RWPE2 (cell line): ENCODE results near the gene SV2B.

Experiments used
- ATAC-seq: fragments of 200-7000 bp; cut with Tn5 transposase; 3 replicates; pipeline ENCODE4 v1.9.1; 2021; ENCODE audit warnings: low read depth
- DNase-seq: peaks from one replicate; pipeline ENCODE4 v3.0.0-alpha.2; 2020; ENCODE audit warnings: low spot score
- H3K27ac ChIP-seq: fragments of 450-650 bp; 2 replicates; pipeline ENCODE4 v1.5.1; 2017; ENCODE audit warnings: mild to moderate bottlenecking; ENCODE audit not compliant: poor library complexity, severe bottlenecking
- H3K27me3 ChIP-seq: fragments of 250-450 bp; sonication (Bioruptor Pico); 2 replicates; pipeline ENCODE4 v1.5.1; 2021; ENCODE audit warnings: mild to moderate bottlenecking, moderate library complexity; ENCODE audit not compliant: insufficient read depth, poor library complexity, severe bottlenecking
- H3K36me3 ChIP-seq: fragments of 250-450 bp; sonication (Bioruptor Pico); 2 replicates; pipeline ENCODE4 v1.5.1; 2020; ENCODE audit warnings: low read depth, mild to moderate bottlenecking, moderate library complexity
- H3K4me1 ChIP-seq: fragments of 250-450 bp; sonication (Bioruptor Pico); 2 replicates; pipeline ENCODE4 v1.5.1; 2021; ENCODE audit warnings: mild to moderate bottlenecking, moderate library complexity; ENCODE audit not compliant: insufficient read depth, poor library complexity, severe bottlenecking
- H3K4me3 ChIP-seq: fragments of 250-450 bp; sonication (Bioruptor Pico); 2 replicates; pipeline ENCODE4 v1.5.1; 2021; ENCODE audit warnings: mild to moderate bottlenecking, moderate library complexity; ENCODE audit not compliant: severe bottlenecking
- H3K9me3 ChIP-seq: fragments of 250-450 bp; sonication (Bioruptor Pico); 2 replicates; pipeline ENCODE4 v1.5.1; 2021; ENCODE audit warnings: mild to moderate bottlenecking, moderate library complexity; ENCODE audit not compliant: severe bottlenecking
- CTCF ChIP-seq: fragments of 450-650 bp; IDR thresholded peaks from one replicate; pipeline ENCODE4 v1.5.1; 2017; ENCODE audit warnings: mild to moderate bottlenecking, moderate library complexity; ENCODE audit not compliant: poor library complexity, severe bottlenecking

The SV2B gene

GRCh38 chr15:91228890-91229289 is 128.8 kb downstream of the SV2B start:
- no peak for ATAC-seq
- TF ChIP-seq CTCF = no peak

GRCh38 chr15:91231703-91232102 is 131.6 kb downstream of the SV2B start:
- no peak for ATAC-seq
- peaks cover 30% of the 10 kb centered on the region for H3K27me3 ChIP-seq
- no peaks in the 10 kb centered on the region for H3K9me3 ChIP-seq
- no peak for DNase-seq
- no peak overlapping the region for H3K4me3 ChIP-seq
- no peaks in the 10 kb centered on the region for H3K4me1 ChIP-seq
- no peak for TF ChIP-seq CTCF
- no peak overlapping the region for H3K27ac ChIP-seq
- no peaks in the 10 kb centered on the region for H3K36me3 ChIP-seq

More at GRCh38 chr15:91228890-91229289, 128.8 kb downstream of the SV2B start:
- no peaks in the 10 kb centered on the region for H3K9me3 ChIP-seq
- H3K4me1 ChIP-seq = no peaks in the 10 kb centered on the region
- DNase-seq = no peak
- no peak overlapping the region for H3K4me3 ChIP-seq
- H3K27me3 ChIP-seq = peaks cover 19% of the 10 kb centered on the region
- no peak overlapping the region for H3K27ac ChIP-seq
- H3K36me3 ChIP-seq = no peaks in the 10 kb centered on the region

- no peak overlapping the region for H3K27ac ChIP-seq
- H3K4me3 ChIP-seq = no peak overlapping the region
- no peaks in the 10 kb centered on the region for H3K9me3 ChIP-seq
- TF ChIP-seq CTCF = no peak
- peaks cover 27% of the 10 kb centered on the region for H3K27me3 ChIP-seq
- ATAC-seq (no peak), DNase-seq (no peak)
- no peaks in the 10 kb centered on the region for H3K36me3 ChIP-seq
- no peaks in the 10 kb centered on the region for H3K4me1 ChIP-seq
Measured at GRCh38 chr15:91234759-91235158, 134.7 kb downstream of the SV2B start.

- TF ChIP-seq CTCF = no peak
- no peaks in the 10 kb centered on the region for H3K4me1 ChIP-seq
- H3K27me3 ChIP-seq = peaks cover 27% of the 10 kb centered on the region
- DNase-seq = no peak
- no peaks in the 10 kb centered on the region for H3K9me3 ChIP-seq
- H3K36me3 ChIP-seq = no peaks in the 10 kb centered on the region
- no peak overlapping the region for H3K27ac ChIP-seq
- ATAC-seq = no peak
- no peak overlapping the region for H3K4me3 ChIP-seq
Measured at GRCh38 chr15:91235376-91235775, 135.3 kb downstream of the SV2B start.

- no peak overlapping the region for H3K4me3 ChIP-seq
- no peaks in the 10 kb centered on the region for H3K9me3 ChIP-seq
- no peak overlapping the region for H3K27ac ChIP-seq
- H3K4me1 ChIP-seq = no peaks in the 10 kb centered on the region
- DNase-seq (no peak), ATAC-seq (peak; percentile 36; the same call in 1 of the 3 replicates)
- no peaks in the 10 kb centered on the region for H3K36me3 ChIP-seq
- H3K27me3 ChIP-seq = peaks cover 31% of the 10 kb centered on the region
- TF ChIP-seq CTCF = no peak
Measured at GRCh38 chr15:91237445-91237844, 137.4 kb downstream of the SV2B start.
